ENCODE data around the gene SLC10A7.

SLC10A7 gene

GRCh38 chr4:146458594-146458993, 63.1 kb downstream of the SLC10A7 start:
- Histone ChIP-seq H3K36me3 (ENCODE audit: insufficient read depth, low read length) (no peaks in the 10 kb centered on the region), H3K79me2 (ENCODE audit: insufficient read depth, low read length) (no peaks in the 10 kb centered on the region; the same call in 1 of the 2 replicates), H3K9ac (ENCODE audit: low read length) (no peak overlapping the region), H3K4me3 (ENCODE audit: low read depth, low read length, poor library complexity, severe bottlenecking) (no peak overlapping the region), H3K9me2 (ENCODE audit: low read depth, low read length) (no peaks in the 10 kb centered on the region), H4K20me1 (ENCODE audit: insufficient read depth, low read length) (no peaks in the 10 kb centered on the region), H2AFZ (ENCODE audit: low read length) (no peak overlapping the region), H3K4me2 (ENCODE audit: low read length) (no peak overlapping the region), H3K27me3 (ENCODE audit: insufficient read depth, low read length) (no peaks in the 10 kb centered on the region), H3F3A (ENCODE audit: insufficient read depth, low read length) (no peaks in the 10 kb centered on the region), H3K4me1 (ENCODE audit: insufficient read depth, low read length, severe bottlenecking) (peaks cover 6% of the 10 kb centered on the region), H3K9me3 (ENCODE audit: low read length) (no peaks in the 10 kb centered on the region), H3K27ac (ENCODE audit: low read depth, low read length, poor library complexity, severe bottlenecking) (no peak overlapping the region)
- TF ChIP-seq CTCF (IDR thresholded peaks at IDR 0.05; ENCODE audit: low read length) (no peak), EZH2 (IDR thresholded peaks at IDR 0.05; ENCODE audit: borderline replicate concordance, low read length) (no peak)

GRCh38 chr4:146456681-146457080, 65.1 kb downstream of the SLC10A7 start:
- Histone ChIP-seq H3F3A (ENCODE audit: insufficient read depth, low read length) (no peaks in the 10 kb centered on the region), H2AFZ (ENCODE audit: low read length) (no peak overlapping the region), H3K36me3 (ENCODE audit: insufficient read depth, low read length) (no peaks in the 10 kb centered on the region), H4K20me1 (ENCODE audit: insufficient read depth, low read length) (no peaks in the 10 kb centered on the region), H3K9ac (ENCODE audit: low read length) (no peak overlapping the region), H3K4me2 (ENCODE audit: low read length) (no peak overlapping the region), H3K4me3 (ENCODE audit: low read depth, low read length, poor library complexity, severe bottlenecking) (no peak overlapping the region), H3K79me2 (ENCODE audit: insufficient read depth, low read length) (no peaks in the 10 kb centered on the region; the same call in 1 of the 2 replicates), H3K4me1 (ENCODE audit: insufficient read depth, low read length, severe bottlenecking) (peaks cover 6% of the 10 kb centered on the region), H3K27me3 (ENCODE audit: insufficient read depth, low read length) (no peaks in the 10 kb centered on the region), H3K9me2 (ENCODE audit: low read depth, low read length) (no peaks in the 10 kb centered on the region), H3K9me3 (ENCODE audit: low read length) (no peaks in the 10 kb centered on the region), H3K27ac (ENCODE audit: low read depth, low read length, poor library complexity, severe bottlenecking) (no peak overlapping the region)
- TF ChIP-seq CTCF (IDR thresholded peaks at IDR 0.05; ENCODE audit: low read length), result no peak
- TF ChIP-seq EZH2 (IDR thresholded peaks at IDR 0.05; ENCODE audit: borderline replicate concordance, low read length), result no peak

GRCh38 chr4:146453181-146453807, 68.4 kb downstream of the SLC10A7 start:
- H2AFZ ChIP-seq (ENCODE audit: low read length), result no peak overlapping the region
- no peaks in the 10 kb centered on the region for H3K27me3 ChIP-seq (ENCODE audit: insufficient read depth, low read length)
- H3K27ac ChIP-seq (ENCODE audit: low read depth, low read length, poor library complexity, severe bottlenecking), result no peak overlapping the region
- H3K9me2 ChIP-seq (ENCODE audit: low read depth, low read length), result no peaks in the 10 kb centered on the region
- H3K9me3 ChIP-seq (ENCODE audit: low read length), result no peaks in the 10 kb centered on the region
- no peaks in the 10 kb centered on the region for H4K20me1 ChIP-seq (ENCODE audit: insufficient read depth, low read length)
- no peaks in the 10 kb centered on the region; the same call in 1 of the 2 replicates for H3K79me2 ChIP-seq (ENCODE audit: insufficient read depth, low read length)
- H3F3A ChIP-seq (ENCODE audit: insufficient read depth, low read length), result no peaks in the 10 kb centered on the region
- H3K4me1 ChIP-seq (ENCODE audit: insufficient read depth, low read length, severe bottlenecking), result peaks cover 7% of the 10 kb centered on the region
- H3K9ac ChIP-seq (ENCODE audit: low read length), result no peak overlapping the region
- no peak overlapping the region for H3K4me2 ChIP-seq (ENCODE audit: low read length)
- H3K36me3 ChIP-seq (ENCODE audit: insufficient read depth, low read length), result no peaks in the 10 kb centered on the region
- TF ChIP-seq CTCF (IDR thresholded peaks at IDR 0.05; ENCODE audit: low read length) (no peak), EZH2 (IDR thresholded peaks at IDR 0.05; ENCODE audit: borderline replicate concordance, low read length) (no peak)
- no peak overlapping the region for H3K4me3 ChIP-seq (ENCODE audit: low read depth, low read length, poor library complexity, severe bottlenecking)

All from OCI-LY1 (cell line).